AG04450 (cell line): Measurements from ENCODE around the gene FCRL2. TPM values are rescaled to one million over a fixed set of nuclear protein-coding genes. Genes with fewer than 3 reads are reported as not detected.

ENCODE experiments used
- CTCF ChIA-PET: fragments of 300-600, 350-600 bp; formaldehyde crosslinking; extraction: SDS; loops from one replicate; lab custom pipeline; 2022; ENCODE audit warnings: antibody characterized with exemption, inconsistent platforms; lab: Charles Lee
- POLR2A ChIA-PET: fragments of 350-600 bp; formaldehyde crosslinking; extraction: SDS; loops from one replicate; lab custom pipeline; 2021; ENCODE audit warnings: antibody characterized with exemption, inconsistent platforms; lab: Yijun Ruan, JAX
- DNase-seq: peaks from one replicate; pipeline ENCODE4 v3.0.0-alpha.2; 2011; ENCODE audit warnings: low read depth, low spot score
- H3K27ac ChIP-seq: one replicate; pipeline ENCODE4 v1.5.1; 2012; ENCODE audit warnings: low read depth, low read length, control low read depth
- H3K27me3 ChIP-seq: one replicate; pipeline ENCODE4 v1.6.0; 2012; ENCODE audit warnings: low read length; ENCODE audit not compliant: control insufficient read depth, insufficient read depth
- H3K4me3 ChIP-seq: 2 replicates; pipeline ENCODE4 v1.5.1; 2011; ENCODE audit warnings: mild to moderate bottlenecking, low read depth, low read length, control low read depth
- H3K9me3 ChIP-seq: 2 replicates; pipeline ENCODE4 v1.5.1; 2012; ENCODE audit warnings: low read length; ENCODE audit not compliant: control insufficient read depth, insufficient read depth
- CTCF ChIP-seq: IDR thresholded peaks from 2 replicates; pipeline ENCODE4 v1.5.1; 2011; ENCODE audit warnings: low read depth, low read length, control low read depth, inconsistent platforms
- polyA minus RNA-seq: library from RNA; depleted of rRNA, polyadenylated mRNA; stranded (reverse); fragments of >200 nt; gene quantifications from 2 replicates; pipeline ENCODE4 v1.2.3, GENCODE V29; 2011; rRNA and poly(A)+ RNA removed
- polyA plus RNA-seq: library from polyadenylated mRNA; depleted of rRNA; stranded (reverse); fragments of >200 nt; gene quantifications from 2 replicates; pipeline ENCODE4 v1.2.3, GENCODE V29; 2011; rRNA removed

FCRL2 gene, protein sequence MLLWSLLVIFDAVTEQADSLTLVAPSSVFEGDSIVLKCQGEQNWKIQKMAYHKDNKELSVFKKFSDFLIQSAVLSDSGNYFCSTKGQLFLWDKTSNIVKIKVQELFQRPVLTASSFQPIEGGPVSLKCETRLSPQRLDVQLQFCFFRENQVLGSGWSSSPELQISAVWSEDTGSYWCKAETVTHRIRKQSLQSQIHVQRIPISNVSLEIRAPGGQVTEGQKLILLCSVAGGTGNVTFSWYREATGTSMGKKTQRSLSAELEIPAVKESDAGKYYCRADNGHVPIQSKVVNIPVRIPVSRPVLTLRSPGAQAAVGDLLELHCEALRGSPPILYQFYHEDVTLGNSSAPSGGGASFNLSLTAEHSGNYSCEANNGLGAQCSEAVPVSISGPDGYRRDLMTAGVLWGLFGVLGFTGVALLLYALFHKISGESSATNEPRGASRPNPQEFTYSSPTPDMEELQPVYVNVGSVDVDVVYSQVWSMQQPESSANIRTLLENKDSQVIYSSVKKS
- not detected in 2 replicates for polyA plus RNA-seq
- not detected in 2 replicates for polyA minus RNA-seq

DNA sequence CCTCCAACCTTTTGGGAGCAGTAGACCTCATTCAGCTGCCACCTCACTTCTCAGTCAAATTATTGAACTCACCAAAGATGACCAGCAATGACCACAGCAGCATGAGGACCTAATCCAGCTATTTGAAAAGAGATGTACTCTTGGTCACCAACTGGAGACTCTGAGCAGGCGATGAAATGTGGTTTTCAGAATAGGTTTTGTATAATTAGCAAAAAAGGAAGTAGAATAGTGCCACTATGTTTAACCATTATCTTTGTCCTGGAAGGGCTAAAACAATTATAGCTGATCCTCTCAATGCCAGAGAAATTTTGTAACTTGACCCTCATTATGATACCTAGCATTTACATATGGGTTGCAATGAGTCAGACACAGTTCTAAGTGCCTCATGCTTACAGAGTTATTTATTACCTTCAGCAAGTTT, at the start of gene FCRL2:
Gene FCRL2 (minus strand): TSS at position 162 of the 421 bp plus-strand sequence. CDS start 59 bp downstream, at position 103.
- H3K27ac ChIP-seq = no peak within 1 kb of the TSS
- no peak within 1 kb of the TSS for H3K4me3 ChIP-seq
- POLR2A ChIA-PET = no interaction called here
- no peak for TF ChIP-seq CTCF
- no peaks in the 10 kb centered on the region for H3K9me3 ChIP-seq
- no peaks in the 10 kb centered on the region for H3K27me3 ChIP-seq
- no peak for DNase-seq
- CTCF ChIA-PET = no interaction called here

DNA sequence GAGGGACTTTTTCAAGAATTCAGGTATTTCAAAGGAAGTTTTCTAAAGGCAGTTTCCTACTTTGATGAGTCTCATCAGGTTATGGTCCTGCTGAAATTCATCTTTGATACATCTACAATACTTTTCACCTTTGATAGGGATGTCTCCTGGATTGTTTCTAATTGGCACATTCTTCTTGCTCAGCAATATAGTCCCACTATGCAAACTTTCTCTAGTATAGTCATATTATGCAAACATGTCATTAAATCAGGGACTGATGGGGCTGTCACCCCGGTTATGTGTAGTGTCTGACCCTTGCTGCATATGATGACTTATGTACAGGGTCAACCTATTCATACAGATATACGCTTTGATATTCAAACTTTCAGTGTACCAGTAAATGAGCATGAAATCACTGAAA, 43.4 kb upstream of the FCRL2 start:
- no peak for TF ChIP-seq CTCF
- Histone ChIP-seq H3K27me3 (no peaks in the 10 kb centered on the region), H3K27ac (no peak overlapping the region), H3K9me3 (no peaks in the 10 kb centered on the region), H3K4me3 (no peak overlapping the region)
- POLR2A ChIA-PET = no interaction called here
- CTCF ChIA-PET = no interaction called here
- no peak for DNase-seq

GRCh38 chr1:157819896-157820295, 43.0 kb upstream of the FCRL2 start, which contains the start of gene FCRL1:
TSS of gene FCRL1 (minus strand) at chr1:157820120. CDS start at chr1:157820037, 83 bp downstream.
- no peaks in the 10 kb centered on the region for H3K9me3 ChIP-seq
- H3K4me3 ChIP-seq = no peak within 1 kb of the TSS
- ChIA-PET CTCF (no interaction called here), POLR2A (no interaction called here)
- TF ChIP-seq CTCF = no peak
- no peak within 1 kb of the TSS for H3K27ac ChIP-seq
- H3K27me3 ChIP-seq = no peaks in the 10 kb centered on the region
- no peak for DNase-seq

DNA sequence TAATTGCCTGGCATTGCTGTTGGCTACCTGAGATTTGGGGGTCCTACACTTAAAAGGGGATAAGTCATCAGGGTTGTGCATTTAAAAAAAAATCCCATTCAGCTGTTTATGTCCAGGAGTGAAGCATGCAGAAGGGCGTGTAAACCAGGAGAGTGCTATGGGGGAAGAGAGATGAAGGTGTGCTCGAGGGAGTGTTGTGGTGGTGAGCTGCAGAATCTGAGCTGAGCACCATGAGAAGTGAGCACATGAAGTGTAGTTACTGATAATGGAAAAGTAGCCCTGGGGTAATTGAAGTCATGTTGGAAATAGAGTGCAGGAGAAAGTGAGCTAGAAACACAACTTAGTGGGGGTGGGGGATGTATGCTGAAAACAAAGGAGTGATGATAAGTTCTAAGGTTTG, 42.3 kb upstream of the FCRL2 start:
- ChIA-PET POLR2A (interaction anchor here (0.6 kb wide), 1 partner anchor 43 kb away, joined by 3 read pairs; no protein-coding TSS in a partner anchor), CTCF (no interaction called here)
- H3K4me3 ChIP-seq = no peak overlapping the region
- TF ChIP-seq CTCF = no peak
- H3K27ac ChIP-seq = no peak overlapping the region
- H3K9me3 ChIP-seq = no peaks in the 10 kb centered on the region
- H3K27me3 ChIP-seq = no peaks in the 10 kb centered on the region
- DNase-seq = no peak

GRCh38 chr1:157813269-157813668, 36.3 kb upstream of the FCRL2 start:
- H3K27me3 ChIP-seq = no peaks in the 10 kb centered on the region
- no peak overlapping the region for H3K4me3 ChIP-seq
- no peak overlapping the region for H3K27ac ChIP-seq
- POLR2A ChIA-PET = no interaction called here
- no peak for TF ChIP-seq CTCF
- no peak for DNase-seq
- no peaks in the 10 kb centered on the region for H3K9me3 ChIP-seq
- CTCF ChIA-PET = no interaction called here
